ENCODE data around the gene CCL5.

- no peak for TF ChIP-seq POLR2A (IDR thresholded peaks at IDR 0.05)
- TF ChIP-seq POLR2AphosphoS5 (IDR thresholded peaks at IDR 0.05), result no peak
- TF ChIP-seq CTCF (IDR thresholded peaks at IDR 0.05), result no peak
- TF ChIP-seq EP300 (IDR thresholded peaks at IDR 0.05), result no peak
Observed at GRCh38 chr17:35841505-35841904, 38.7 kb downstream of the CCL5 start.

Measured in stomach (tissue), 4 donors.